Mesothelial cell of epicardium (in vitro differentiated cells): ENCODE data around the gene ERC2. TPM values are rescaled to one million over a fixed set of nuclear protein-coding genes. Genes with fewer than 3 reads are reported as not detected.

Experiments used
- DNase-seq, 2 experiments: peaks; one replicate each; pipeline ENCODE4 v3.0.0; 2021; ENCODE audit warnings: low spot score in 2 of 2; ENCODE audit not compliant: unreplicated experiment in 2 of 2
- H3K27ac Mint-ChIP-seq: 2 replicates; pipeline ENCODE4 v1.8.0; 2021; ENCODE audit warnings: mixed read lengths
- H3K27me3 Mint-ChIP-seq: 2 replicates; pipeline ENCODE4 v1.8.0; 2021; ENCODE audit warnings: low read depth, mixed read lengths
- H3K36me3 Mint-ChIP-seq: 2 replicates; pipeline ENCODE4 v1.8.0; 2021; ENCODE audit warnings: mixed read lengths
- H3K4me1 Mint-ChIP-seq: 2 replicates; pipeline ENCODE4 v1.8.0; 2021; ENCODE audit warnings: mixed read lengths
- H3K4me3 Mint-ChIP-seq: 2 replicates; pipeline ENCODE4 v1.8.0; 2021; ENCODE audit warnings: mild to moderate bottlenecking, moderate library complexity, mixed read lengths
- H3K9me3 Mint-ChIP-seq: 2 replicates; pipeline ENCODE4 v1.8.0; 2021; ENCODE audit warnings: mixed read lengths
- CTCF ChIP-seq: fragments of 200-600 bp; sonication (generic); IDR thresholded peaks from one replicate; pipeline ENCODE4 v1.5.0; 2021; ENCODE audit warnings: antibody characterized with exemption; ENCODE audit not compliant: unreplicated experiment
- total RNA-seq: library from RNA; stranded (reverse); gene quantifications from 3 replicates; pipeline ENCODE4 v1.2.1, GENCODE V29; 2021

ERC2 gene
- total RNA-seq, 1 donor from 2014 or later = 15.6 TPM

GRCh38 chr3:55621026-55621422 lies 847.2 kb downstream of the ERC2 start:
- Mint-ChIP-seq H3K9me3 (peaks cover 5% of the 10 kb centered on the region), H3K27ac (peak overlapping the region; percentile 54), H3K4me1 (peaks cover 40% of the 10 kb centered on the region), H3K4me3 (no peak overlapping the region), H3K36me3 (no peaks in the 10 kb centered on the region), H3K27me3 (peaks cover 36% of the 10 kb centered on the region)
- DNase-seq = no peak
- no peak for TF ChIP-seq CTCF

GRCh38 chr3:55620351-55621025 lies 847.8 kb downstream of the ERC2 start:
- Mint-ChIP-seq H3K4me3 (peak overlapping the region; percentile 45), H3K27ac (peak overlapping the region; percentile 54), H3K4me1 (peaks cover 42% of the 10 kb centered on the region), H3K36me3 (no peaks in the 10 kb centered on the region), H3K27me3 (peaks cover 35% of the 10 kb centered on the region), H3K9me3 (peaks cover 5% of the 10 kb centered on the region)
- no peak for TF ChIP-seq CTCF
- DNase-seq = no peak

GRCh38 chr3:55619046-55619808 lies 849.0 kb downstream of the ERC2 start:
- H3K4me1 Mint-ChIP-seq = peaks cover 50% of the 10 kb centered on the region
- no peak for DNase-seq
- TF ChIP-seq CTCF = no peak
- H3K27me3 Mint-ChIP-seq = peaks cover 30% of the 10 kb centered on the region
- H3K27ac Mint-ChIP-seq = no peak overlapping the region
- H3K36me3 Mint-ChIP-seq = no peaks in the 10 kb centered on the region
- H3K9me3 Mint-ChIP-seq = peaks cover 5% of the 10 kb centered on the region
- no peak overlapping the region for H3K4me3 Mint-ChIP-seq

GRCh38 chr3:55617385-55617784 lies 850.9 kb downstream of the ERC2 start:
- no peaks in the 10 kb centered on the region for H3K9me3 Mint-ChIP-seq

GRCh38 chr3:55616803-55617202 lies 851.5 kb downstream of the ERC2 start:
- DNase-seq = no peak
- peaks cover 20% of the 10 kb centered on the region for H3K27me3 Mint-ChIP-seq
- TF ChIP-seq CTCF = no peak
- H3K9me3 Mint-ChIP-seq = no peaks in the 10 kb centered on the region
- no peaks in the 10 kb centered on the region for H3K36me3 Mint-ChIP-seq
- no peak overlapping the region for H3K27ac Mint-ChIP-seq
- H3K4me1 Mint-ChIP-seq = peaks cover 44% of the 10 kb centered on the region
- H3K4me3 Mint-ChIP-seq = no peak overlapping the region

More at GRCh38 chr3:55617385-55617784, 850.9 kb downstream of the ERC2 start:
- H3K4me1 Mint-ChIP-seq = peaks cover 46% of the 10 kb centered on the region
- H3K4me3 Mint-ChIP-seq = no peak overlapping the region
- DNase-seq = no peak
- H3K27me3 Mint-ChIP-seq = peaks cover 21% of the 10 kb centered on the region
- no peak overlapping the region for H3K27ac Mint-ChIP-seq
- H3K36me3 Mint-ChIP-seq = no peaks in the 10 kb centered on the region
- TF ChIP-seq CTCF = no peak
